OCI-LY1 (cell line): ENCODE data around the gene ALKBH3.

Experiments
- CTCF ChIP-seq: fragments of 200-600 bp; sonication (generic), shearing (Covaris generic); IDR thresholded peaks from 2 replicates; pipeline ENCODE4 v1.5.1; 2017; ENCODE audit warnings: mild to moderate bottlenecking, antibody characterized with exemption, low read length, moderate library complexity, mixed read lengths
- EZH2 ChIP-seq: fragments of 200-600 bp; sonication (generic), shearing (Covaris generic); IDR thresholded peaks from 2 replicates; pipeline ENCODE4 v1.8.0; 2017; ENCODE audit warnings: borderline replicate concordance, mixed run types, mild to moderate bottlenecking, antibody characterized with exemption, low read length, moderate library complexity, mixed read lengths

GRCh38 chr11:43899094-43899493 lies 18.5 kb downstream of the ALKBH3 start:
- TF ChIP-seq CTCF (no peak), EZH2 (no peak)
